Measurements from ENCODE around the gene TRIM38. TPM values are rescaled to one million over a fixed set of nuclear protein-coding genes. Genes with fewer than 3 reads are reported as not detected.

The TRIM38 gene
- total and polyA plus RNA-seq, 2 of the 13 experiments (the other 11 are each of a cell fraction or from before 2014, with no cell fraction given) = 2.5 to 3.1 TPM

- TF ChIP-seq BCLAF1 (IDR thresholded peaks at IDR 0.05) = no peak
- no peak for TF ChIP-seq JUNB (CRISPR knock-in tag; IDR thresholded peaks at IDR 0.05; ENCODE audit: borderline replicate concordance)
- TF ChIP-seq NR0B2 (CRISPR knock-in tag; IDR thresholded peaks at IDR 0.05) = peak; percentile 74; the same call in 1 of the 2 replicates
- TF ChIP-seq ZNF552 (CRISPR knock-in tag; IDR thresholded peaks at IDR 0.05; ENCODE audit: borderline replicate concordance) = no peak
- no peak for TF ChIP-seq ZNF567 (CRISPR knock-in tag; IDR thresholded peaks at IDR 0.05; ENCODE audit: borderline replicate concordance)
- TF ChIP-seq STAG1 (CRISPR knock-in tag; IDR thresholded peaks at IDR 0.05) = no peak
- no peak; the same call in 1 of the 2 replicates for TF ChIP-seq ATF3 (CRISPR knock-in tag; IDR thresholded peaks at IDR 0.05)
- no peak for TF ChIP-seq TCF7L2 (IDR thresholded peaks at IDR 0.05; ENCODE audit: low read depth, low read length)
- no peak for TF ChIP-seq ZFP62 (CRISPR knock-in tag; IDR thresholded peaks at IDR 0.05)
- TF ChIP-seq ZNF615 (CRISPR knock-in tag; IDR thresholded peaks at IDR 0.05; ENCODE audit: borderline replicate concordance) = peak; percentile 86; the same call in 1 of the 2 replicates
- TF ChIP-seq ZNF546 (CRISPR knock-in tag; conservative IDR thresholded peaks at IDR 0.05) = no peak
- no peak for TF ChIP-seq ZHX1 (CRISPR knock-in tag; IDR thresholded peaks at IDR 0.05; ENCODE audit: low read depth)
- no peak for TF ChIP-seq ZNF543 (CRISPR knock-in tag; IDR thresholded peaks at IDR 0.05)
- TF ChIP-seq ZSCAN21 (CRISPR knock-in tag; IDR thresholded peaks at IDR 0.05; ENCODE audit: borderline replicate concordance) = no peak
- no peak; the same call in 1 of the 2 replicates for TF ChIP-seq ZNF136 (CRISPR knock-in tag; IDR thresholded peaks at IDR 0.05; ENCODE audit: low read depth)
- peak; percentile 78; the same call in 1 of the 2 replicates for TF ChIP-seq GPN1 (CRISPR knock-in tag; IDR thresholded peaks at IDR 0.05; ENCODE audit: borderline replicate concordance)
- no peak for TF ChIP-seq MEF2D (CRISPR knock-in tag; IDR thresholded peaks at IDR 0.05)
- no peak for TF ChIP-seq HOXA7 (CRISPR knock-in tag; IDR thresholded peaks at IDR 0.05)
- peak; percentile 38; the same call in 1 of the 2 replicates for TF ChIP-seq ZNF576 (CRISPR knock-in tag; IDR thresholded peaks at IDR 0.05)
- no peak for TF ChIP-seq FOXK2 (IDR thresholded peaks at IDR 0.05)
- TF ChIP-seq ATF7-NPFF (CRISPR knock-in tag; IDR thresholded peaks at IDR 0.05; ENCODE audit: low read depth) = peak; percentile 54; the same call in 1 of the 2 replicates
- peak; percentile 78; the same call in 1 of the 2 replicates for TF ChIP-seq CCDC6 (CRISPR knock-in tag; IDR thresholded peaks at IDR 0.05)
Observed at GRCh38 chr6:25991785-25992412, 29.3 kb downstream of the TRIM38 start (continued).
